HG02840 (cell line): ENCODE data around the gene FAM3A.
"Not testable (repeated sequence)": the region's sequence is repeated elsewhere in the genome, so short reads cannot be mapped to it uniquely, and the experiment has no call there.

Source experiments
- ATAC-seq: cut with Tn5 transposase; IDR thresholded peaks from one replicate; pipeline ENCODE4 v1.9.1; 2021; ENCODE audit warnings: mild to moderate bottlenecking, moderate library complexity, moderate number of reproducible peaks; ENCODE audit not compliant: unreplicated experiment, low FRiP score

Gene FAM3A

GRCh38 chrX:154515966-154516655 is at the start of gene FAM3A:
FAM3A (minus strand) TSS chrX:154516232; CDS start chrX:154515772, 460 bp downstream.
- ATAC-seq: peak; percentile 85

DNA sequence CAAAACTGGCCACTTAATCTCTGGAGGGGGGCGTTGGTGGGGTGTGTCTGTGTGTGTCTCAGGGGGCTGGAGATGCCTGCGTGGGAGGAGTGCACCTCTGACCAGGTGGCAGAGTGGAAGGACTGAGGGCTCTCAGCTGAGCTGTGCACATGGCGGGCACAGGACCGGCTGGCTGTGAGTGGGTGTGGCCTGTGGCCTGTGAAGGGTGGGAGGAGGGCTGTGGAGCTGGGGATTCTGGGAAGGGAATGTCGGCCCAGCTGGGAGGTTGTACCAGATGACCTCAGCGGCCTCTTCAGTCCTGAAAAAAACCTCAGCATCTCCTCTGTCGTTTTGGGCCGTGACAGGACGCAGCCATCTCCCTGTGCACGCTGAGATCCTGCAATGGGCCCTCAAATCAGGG is 46.3 kb upstream of the FAM3A start:
- ATAC-seq: not testable (repeated sequence)

- not testable (repeated sequence) for ATAC-seq
Measured at GRCh38 chrX:154560326-154560725, 44.3 kb upstream of the FAM3A start.

GRCh38 chrX:154558896-154559295 is 42.9 kb upstream of the FAM3A start:
- ATAC-seq: not testable (repeated sequence)

- not testable (repeated sequence) for ATAC-seq
Measured at GRCh38 chrX:154558060-154558690, 42.1 kb upstream of the FAM3A start.

DNA sequence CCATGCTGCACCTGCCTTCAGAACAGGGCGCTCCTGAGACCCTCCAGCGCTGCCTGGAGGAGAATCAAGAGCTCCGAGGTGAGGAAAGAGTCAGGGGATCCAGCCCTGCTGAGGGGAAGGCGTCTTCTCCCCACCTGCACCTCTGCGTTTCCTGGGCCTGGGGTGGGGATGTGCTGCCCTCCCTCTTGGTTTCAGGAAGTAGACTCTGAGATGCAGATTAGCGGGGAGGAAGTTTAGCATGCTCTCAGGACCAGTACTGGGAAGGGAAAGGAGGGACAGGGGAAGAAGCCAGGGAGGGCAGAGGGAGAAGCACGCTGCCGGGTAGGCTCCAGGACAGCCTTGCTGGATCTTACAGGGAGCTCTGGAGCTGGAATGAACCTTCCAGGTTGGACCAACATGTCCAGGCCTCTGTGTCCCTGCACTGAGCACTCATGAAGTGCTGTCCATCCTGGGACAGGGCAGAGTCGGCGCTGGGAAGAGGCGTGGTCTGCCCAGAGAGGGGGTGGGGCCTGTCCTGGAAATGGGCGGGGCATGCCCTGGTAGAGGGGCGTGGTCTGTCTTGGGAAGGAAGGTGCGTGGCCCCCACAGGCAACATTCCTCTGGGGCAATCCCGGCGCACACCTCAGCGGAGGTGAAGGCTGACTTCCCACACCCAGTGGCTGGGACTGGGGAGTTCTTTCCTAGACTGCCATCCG is 36.2 kb upstream of the FAM3A start:
- not testable (repeated sequence) for ATAC-seq

DNA sequence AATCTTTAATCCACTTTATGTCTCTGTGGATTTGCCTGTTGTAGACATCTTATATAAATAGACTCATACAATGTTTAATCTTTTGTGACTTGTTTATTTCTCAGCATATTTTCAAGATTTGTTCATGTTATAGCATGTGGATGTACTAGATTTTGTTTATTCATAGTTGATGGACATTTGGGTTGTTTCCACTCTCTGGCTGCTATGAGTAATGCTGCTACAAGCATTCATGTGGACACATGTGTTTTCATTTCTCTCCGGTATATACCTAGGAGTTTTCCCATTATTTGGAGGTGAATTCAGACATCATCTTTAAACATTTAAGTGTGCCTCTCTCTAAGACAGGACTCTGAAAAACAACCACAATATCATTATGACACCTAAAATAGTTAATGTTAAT is 33.7 kb upstream of the FAM3A start:
- ATAC-seq: no peak

DNA sequence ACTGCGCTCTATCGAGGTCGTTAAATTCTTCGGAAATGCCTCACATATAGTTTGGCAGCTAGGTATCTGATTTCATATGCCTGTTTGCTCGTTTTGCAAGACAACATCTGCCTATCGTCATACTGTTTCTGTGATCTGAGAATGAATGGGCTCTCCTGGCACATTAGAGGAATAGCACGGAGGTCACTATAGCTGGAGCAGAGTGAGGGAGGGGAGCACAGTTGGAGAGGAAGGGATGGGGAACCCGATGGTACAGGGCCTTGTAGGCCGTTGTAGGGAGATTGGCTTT is 31.9 kb upstream of the FAM3A start:
- no peak for ATAC-seq

GRCh38 chrX:154547245-154548027 is 31.4 kb upstream of the FAM3A start, which contains the start of gene IKBKG:
IKBKG (plus strand) TSS chrX:154547620; CDS start chrX:154552003, 4,383 bp downstream.
- ATAC-seq: peak; percentile 86

DNA sequence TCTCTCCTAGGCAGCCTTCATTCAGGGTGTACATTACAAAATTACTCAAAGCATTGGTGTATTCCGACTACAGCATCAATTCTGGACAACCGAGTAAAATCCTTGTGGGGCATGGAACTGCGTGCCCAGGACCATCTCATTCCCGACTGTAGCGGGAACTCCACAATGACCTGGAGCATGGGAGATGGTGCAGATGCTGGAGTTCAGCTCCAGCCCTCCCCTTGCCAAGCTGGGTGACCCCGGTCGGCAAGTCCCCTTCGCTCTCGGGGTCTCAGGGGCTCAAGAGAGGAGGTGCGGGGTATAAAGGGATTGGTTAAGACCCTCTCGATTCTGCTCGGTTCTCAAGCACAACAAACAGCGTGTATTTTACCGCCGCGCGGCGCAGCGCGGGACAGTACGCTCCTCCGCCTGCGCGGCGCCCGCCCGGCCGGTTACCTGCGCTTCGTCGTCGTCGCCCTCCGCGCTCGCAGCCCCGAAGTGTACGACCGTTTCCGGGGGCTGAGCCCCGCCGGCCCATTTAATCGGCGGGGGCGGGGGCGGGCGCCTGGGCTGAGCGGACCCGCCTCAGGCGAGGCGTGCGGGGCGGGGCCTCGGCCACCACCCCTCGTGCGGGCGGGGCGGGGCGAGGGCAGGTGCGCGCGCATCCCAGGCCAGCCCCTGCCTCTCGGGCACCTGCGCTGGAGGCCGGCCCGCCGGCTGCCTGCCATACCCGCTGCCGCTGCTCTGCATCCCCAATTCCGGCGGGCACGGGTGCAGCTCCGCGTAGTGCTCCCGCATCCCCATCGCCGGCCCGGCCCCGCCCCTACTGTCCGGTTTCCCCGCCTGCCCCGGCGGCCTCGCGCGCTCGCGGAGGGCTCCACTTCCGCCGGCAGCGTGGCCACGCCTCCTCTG is 30.6 kb upstream of the FAM3A start, which contains the start of gene G6PD:
Gene G6PD (minus strand): TSS at position 493 of the 891 bp plus-strand sequence. CDS start 691 bp downstream, outside the sequence.
- peak; percentile 51 for ATAC-seq

- ATAC-seq: no peak
Measured at GRCh38 chrX:154545673-154546274, 29.7 kb upstream of the FAM3A start.

DNA sequence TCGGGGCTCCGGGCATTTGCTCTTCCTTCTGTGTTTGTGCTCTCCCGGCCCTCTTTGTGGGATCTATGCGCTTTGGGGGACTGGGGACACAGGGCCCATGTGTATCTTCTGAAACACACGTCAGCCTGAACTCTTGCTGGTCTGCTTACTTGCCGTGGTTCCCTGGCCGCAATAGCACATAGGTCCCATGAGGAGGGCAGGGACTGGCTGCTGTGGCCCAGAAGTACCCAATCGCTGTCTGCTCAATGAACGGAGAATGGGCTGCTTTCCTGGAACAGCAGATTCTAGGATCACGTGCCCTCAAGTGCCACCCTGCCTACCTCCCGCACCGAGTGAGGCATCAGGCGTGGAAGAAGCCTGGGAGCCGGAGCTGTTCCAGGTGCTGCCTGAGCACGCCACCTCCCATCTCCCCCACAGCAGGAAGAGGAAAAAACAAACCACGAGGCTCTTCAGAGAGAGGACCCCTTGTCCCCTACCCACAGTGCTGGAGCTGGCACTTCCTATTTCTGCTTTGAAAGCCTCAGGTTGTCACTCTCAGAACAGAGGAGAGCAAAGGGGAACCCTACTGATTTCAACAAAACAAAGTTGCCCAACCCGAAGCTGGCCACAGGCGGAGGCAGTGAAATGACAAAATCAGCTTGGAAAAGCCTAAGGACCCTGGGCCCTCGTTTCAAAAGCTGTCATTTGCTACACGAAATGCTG is 26.8 kb upstream of the FAM3A start:
- ATAC-seq: no peak

DNA sequence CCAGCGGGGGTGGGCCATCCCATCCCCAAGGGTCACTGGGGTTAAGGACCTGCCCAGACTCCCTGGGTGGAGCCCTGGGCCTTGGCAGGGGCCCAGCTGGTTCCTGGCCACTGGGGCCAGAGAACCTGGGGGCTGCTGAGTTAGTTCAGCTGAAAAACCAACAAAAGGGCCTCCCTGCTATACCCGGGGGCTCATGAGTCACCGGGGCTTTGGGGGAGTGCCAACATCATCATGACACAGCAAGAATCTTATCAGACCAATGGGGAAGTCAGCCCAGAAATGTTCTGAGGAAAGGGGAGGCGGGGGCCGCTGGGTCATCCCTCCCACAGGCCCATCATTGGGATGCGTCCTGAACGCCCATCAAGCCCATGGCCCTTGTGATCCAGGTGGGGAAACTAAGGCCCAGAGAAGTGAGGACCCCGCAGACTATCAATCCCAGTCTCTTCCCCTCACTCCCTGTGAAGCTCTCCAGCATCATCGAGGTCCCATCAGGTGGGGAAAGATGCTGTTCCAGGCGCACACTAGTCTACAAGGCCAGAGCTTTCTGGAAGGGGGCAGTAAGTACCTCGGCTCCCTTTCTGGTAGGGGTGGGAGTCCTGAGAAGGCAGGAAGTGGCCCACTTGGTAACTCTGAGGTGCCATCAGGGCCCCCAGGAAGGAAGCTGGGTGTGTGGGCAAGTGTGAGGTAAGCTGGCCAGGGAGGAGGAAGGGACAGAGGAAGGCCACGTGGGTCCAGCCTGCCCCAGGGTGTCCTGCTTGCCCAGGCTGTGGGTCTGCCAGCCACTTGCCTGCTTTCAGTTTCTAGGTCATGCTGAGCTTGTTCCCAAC is 26.1 kb upstream of the FAM3A start:
- ATAC-seq: no peak

GRCh38 chrX:154541589-154541895 is 25.5 kb upstream of the FAM3A start:
- no peak for ATAC-seq

DNA sequence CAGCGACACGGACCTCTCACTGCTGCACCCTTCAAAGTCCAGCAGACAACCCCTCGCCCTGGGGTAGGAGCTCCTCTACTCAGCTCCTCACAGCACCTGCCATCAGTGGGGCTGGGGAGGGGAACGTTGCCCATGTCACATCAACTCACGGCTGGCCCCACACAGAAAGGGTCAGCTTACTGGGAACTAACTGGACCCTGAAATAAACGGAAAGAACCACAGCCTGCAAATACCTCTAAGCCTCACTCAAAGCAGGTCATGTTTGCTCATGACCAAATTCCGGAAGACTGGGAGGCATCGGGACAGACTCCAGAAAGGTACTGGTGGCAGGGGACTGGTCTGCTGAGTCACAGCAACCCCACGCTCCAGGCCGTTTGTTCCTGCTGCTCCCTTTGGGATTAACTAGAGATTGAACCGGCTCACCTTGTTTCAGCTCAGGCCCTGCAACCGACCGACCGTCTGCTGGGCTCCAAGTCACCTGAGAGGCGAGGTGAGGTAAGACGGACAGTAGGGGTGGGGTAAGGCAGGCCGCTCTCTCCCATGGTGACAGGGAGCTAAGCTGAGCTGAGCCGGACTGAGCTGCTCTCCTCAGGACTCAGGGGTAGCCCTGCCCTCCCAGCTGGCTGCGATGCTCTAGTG is 25.0 kb upstream of the FAM3A start:
- no peak for ATAC-seq

DNA sequence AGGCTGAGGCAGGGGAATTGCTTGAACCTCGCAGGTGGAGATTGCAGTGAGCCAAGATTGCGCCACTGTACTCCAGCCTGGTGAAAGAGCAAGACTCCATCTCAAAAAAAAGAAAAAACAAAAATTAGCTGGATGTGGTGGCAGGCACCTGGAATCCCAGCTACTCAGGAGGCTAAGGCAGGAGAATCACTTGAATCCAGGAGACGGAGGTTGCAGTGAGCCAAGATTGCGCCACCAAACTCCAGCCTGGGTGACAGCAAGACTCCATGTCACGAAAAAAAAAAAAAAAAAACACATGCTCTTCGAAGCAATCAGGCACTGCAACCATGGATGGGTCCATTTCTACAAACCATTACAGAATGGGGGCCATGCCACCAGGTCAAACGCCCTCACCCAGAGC is 24.3 kb upstream of the FAM3A start:
- ATAC-seq: not testable (repeated sequence)

- no peak for ATAC-seq
Measured at GRCh38 chrX:154539077-154539476, 23.0 kb upstream of the FAM3A start.

GRCh38 chrX:154535892-154536291 is 19.9 kb upstream of the FAM3A start:
- ATAC-seq: no peak
